Mesodermal cell (in vitro differentiated cells): ENCODE measurements around the gene PRKRA.
"Not testable (repeated sequence)": the region's sequence is repeated elsewhere in the genome, so short reads cannot be mapped to it uniquely, and the experiment has no call there.

Source experiments
- H3K27ac ChIP-seq: 2 replicates; pipeline ENCODE4 v1.7.0; 2013; ENCODE audit warnings: mild to moderate bottlenecking, low read depth, low read length, moderate library complexity; ENCODE audit not compliant: severe bottlenecking
- H3K36me3 ChIP-seq: 2 replicates; pipeline ENCODE4 v1.7.1; 2013; ENCODE audit warnings: mild to moderate bottlenecking, low read length, moderate library complexity; ENCODE audit not compliant: control insufficient read depth, insufficient read depth
- H3K4me1 ChIP-seq: one replicate; pipeline ENCODE4 v1.7.1; 2013; ENCODE audit warnings: mild to moderate bottlenecking, low read length; ENCODE audit not compliant: insufficient read depth, control insufficient read depth, poor library complexity, severe bottlenecking
- H3K4me3 ChIP-seq: 2 replicates; pipeline ENCODE4 v1.7.0; 2013; ENCODE audit warnings: low read length, control low read depth, mild to moderate bottlenecking; ENCODE audit not compliant: insufficient read depth, poor library complexity, severe bottlenecking; ENCODE audit errors: extremely low read depth
- H3K9me3 ChIP-seq: 2 replicates; pipeline ENCODE4 v1.7.1; 2013; ENCODE audit warnings: mild to moderate bottlenecking, low read length, moderate library complexity; ENCODE audit not compliant: control insufficient read depth
- WGBS, 2 experiments: methylation state at CpG; one replicate each; pipeline ENCODE4 v1.1.5; 2013; ENCODE audit warnings: missing lambda C conversion rate in 2 of 2; ENCODE audit not compliant: insufficient coverage in 2 of 2; 5-methylcytosine and 5-hydroxymethylcytosine counted together

PRKRA gene

DNA sequence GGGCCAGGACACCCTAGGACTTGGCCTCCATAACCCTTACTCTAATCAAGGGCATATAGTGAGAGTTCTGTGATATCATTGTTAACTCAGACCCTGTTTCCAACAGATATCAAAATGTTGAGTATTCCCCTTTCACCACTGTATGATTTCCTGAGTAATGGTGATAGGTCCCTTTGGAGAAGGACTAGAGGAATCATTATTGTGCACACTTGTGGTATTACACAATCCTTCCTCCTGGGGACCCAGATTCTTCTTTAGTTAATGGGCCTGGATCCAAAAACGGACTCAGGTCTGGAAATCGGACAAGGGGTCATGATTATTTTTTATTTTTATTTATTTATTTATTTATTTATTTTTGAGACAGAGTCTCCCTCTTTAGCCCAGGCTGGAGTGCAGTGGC is 23.5 kb downstream of the PRKRA start:
- no CpG with 5 or more reads among the region's 2 CpGs for WGBS, 2 experiments
- no peak overlapping the region for H3K27ac ChIP-seq
- no peak overlapping the region for H3K4me3 ChIP-seq
- no peaks in the 10 kb centered on the region for H3K4me1 ChIP-seq
- peaks cover 6% of the 10 kb centered on the region for H3K9me3 ChIP-seq
- H3K36me3 ChIP-seq: peaks cover 78% of the 10 kb centered on the region

DNA sequence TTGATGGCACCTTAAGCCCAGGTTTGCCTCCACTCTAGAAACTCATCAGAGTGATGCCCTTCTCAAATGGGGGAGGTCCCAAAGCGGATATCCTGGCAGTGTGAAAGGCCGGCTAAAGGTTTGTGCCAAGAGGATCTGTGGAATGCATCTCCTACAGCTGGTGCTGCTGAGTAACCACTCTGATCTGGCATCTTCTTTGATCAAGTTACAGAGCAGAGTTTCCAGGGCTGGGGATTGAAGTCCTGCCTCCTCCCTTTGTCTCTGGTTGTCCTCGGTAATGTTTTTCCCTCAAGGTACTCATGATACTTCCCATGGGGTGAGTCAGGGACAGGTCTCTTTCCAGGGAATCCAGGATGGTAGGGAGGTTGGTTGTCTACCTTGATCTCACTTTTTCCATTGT is 24.6 kb downstream of the PRKRA start:
- H3K4me1 ChIP-seq: no peaks in the 10 kb centered on the region
- 96 to 100% methylated on average over 1 to 2 of the region's 3 CpGs for WGBS, 2 experiments
- no peak overlapping the region for H3K4me3 ChIP-seq

DNA sequence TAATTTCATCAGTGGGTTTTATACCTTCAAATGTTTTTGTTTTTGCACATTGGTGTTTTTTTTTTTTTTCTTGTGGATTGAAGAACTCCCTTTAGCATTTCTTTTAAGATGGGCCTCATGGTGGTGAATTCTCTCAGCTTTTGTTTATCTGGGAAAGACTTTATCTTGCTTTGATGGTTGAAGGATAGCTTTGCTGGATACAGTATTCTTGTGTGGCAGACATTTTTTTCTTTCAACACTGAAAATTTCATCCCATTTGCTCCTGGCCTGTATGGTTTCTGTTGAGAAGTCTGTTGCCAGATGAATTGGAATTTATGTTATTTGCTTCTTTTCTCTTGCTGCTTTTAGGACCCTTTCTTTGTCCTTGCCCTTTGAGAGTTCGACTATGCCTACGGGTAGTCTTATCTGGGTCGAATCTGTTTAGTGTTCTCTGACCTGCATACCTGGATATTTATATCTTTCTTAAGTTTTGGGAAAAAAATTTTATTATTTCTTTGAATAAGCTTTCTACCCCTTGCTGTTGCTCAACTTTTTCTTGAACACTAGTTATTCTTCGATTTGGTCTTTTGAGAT is 25.6 kb downstream of the PRKRA start:
- Histone ChIP-seq H3K36me3 (peaks cover 68% of the 10 kb centered on the region), H3K9me3 (peaks cover 6% of the 10 kb centered on the region), H3K4me3 (no peak overlapping the region), H3K4me1 (no peaks in the 10 kb centered on the region), H3K27ac (no peak overlapping the region)
- WGBS, 2 experiments: no CpG with 5 or more reads among the region's 4 CpGs

More for the DNA sequence above, 24.6 kb downstream of the PRKRA start:
- Histone ChIP-seq H3K27ac (no peak overlapping the region), H3K36me3 (peaks cover 68% of the 10 kb centered on the region), H3K9me3 (peaks cover 6% of the 10 kb centered on the region)

- H3K4me1 ChIP-seq, H3K9me3 ChIP-seq, H3K27ac ChIP-seq, H3K4me3 ChIP-seq: not testable (repeated sequence)
- H3K36me3 ChIP-seq: peaks cover 57% of the 10 kb centered on the region
- WGBS, 2 experiments: 92 to 100% methylated on average over 1 to 2 of the region's 5 CpGs
These were observed 27.2 kb downstream of the PRKRA start for GRCh38 chr2:178423746-178424145.

- Histone ChIP-seq H3K9me3 (peaks cover 6% of the 10 kb centered on the region), H3K4me3 (no peak overlapping the region), H3K27ac (no peak overlapping the region), H3K4me1 (no peaks in the 10 kb centered on the region), H3K36me3 (peaks cover 40% of the 10 kb centered on the region)
- WGBS, 2 experiments: 100% methylated on average over 1 to 2 of the region's 3 CpGs
These were observed 28.9 kb downstream of the PRKRA start for GRCh38 chr2:178422097-178422496.

GRCh38 chr2:178420463-178420999 is 30.4 kb downstream of the PRKRA start:
- Histone ChIP-seq H3K4me3 (no peak overlapping the region), H3K9me3 (peaks cover 6% of the 10 kb centered on the region), H3K27ac (no peak overlapping the region), H3K4me1 (no peaks in the 10 kb centered on the region), H3K36me3 (peaks cover 27% of the 10 kb centered on the region)
- no CpG with 5 or more reads among the region's 1 CpG for WGBS, 2 experiments

DNA sequence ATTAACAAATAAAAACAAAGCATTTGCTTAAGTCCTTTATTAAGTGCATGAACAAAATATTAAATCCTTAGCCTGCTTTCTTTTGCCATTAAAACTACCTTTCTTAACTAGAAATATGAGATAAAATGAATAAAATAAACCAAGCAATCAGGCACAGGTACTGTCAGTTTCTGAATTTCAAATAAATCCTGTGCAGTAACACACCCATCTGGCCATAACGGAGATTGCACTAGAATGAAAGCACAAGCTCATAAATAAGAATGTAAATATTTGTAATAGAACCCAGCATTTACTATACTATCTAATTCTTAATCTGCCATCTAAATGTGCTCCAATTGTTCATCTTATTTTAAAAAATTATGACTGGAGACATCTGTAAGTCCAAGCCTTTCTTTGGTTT is 31.9 kb downstream of the PRKRA start:
- no peak overlapping the region for H3K4me3 ChIP-seq
- H3K27ac ChIP-seq: no peak overlapping the region
- H3K36me3 ChIP-seq: peaks cover 23% of the 10 kb centered on the region
- no peaks in the 10 kb centered on the region for H3K9me3 ChIP-seq
- no CpG with 5 or more reads among the region's 1 CpG for WGBS, 2 experiments
- H3K4me1 ChIP-seq: no peaks in the 10 kb centered on the region

GRCh38 chr2:178418426-178418825 is 32.5 kb downstream of the PRKRA start:
- Histone ChIP-seq H3K4me1 (no peaks in the 10 kb centered on the region), H3K27ac (no peak overlapping the region)

GRCh38 chr2:178417916-178418315 is 33.1 kb downstream of the PRKRA start:
- peaks cover 15% of the 10 kb centered on the region for H3K36me3 ChIP-seq
- WGBS, 2 experiments: 88 to 100% methylated on average over 1 to 2 of the region's 3 CpGs
- H3K27ac ChIP-seq: no peak overlapping the region
- H3K4me3 ChIP-seq: no peak overlapping the region
- no peaks in the 10 kb centered on the region for H3K9me3 ChIP-seq
- H3K4me1 ChIP-seq: no peaks in the 10 kb centered on the region

More at GRCh38 chr2:178418426-178418825, 32.5 kb downstream of the PRKRA start:
- no peak overlapping the region for H3K4me3 ChIP-seq
- no peaks in the 10 kb centered on the region for H3K9me3 ChIP-seq
- H3K36me3 ChIP-seq: peaks cover 20% of the 10 kb centered on the region
- no CpG with 5 or more reads among the region's 1 CpG for WGBS, 2 experiments

GRCh38 chr2:178415979-178416378 is 35.0 kb downstream of the PRKRA start:
- Histone ChIP-seq H3K9me3 (no peaks in the 10 kb centered on the region), H3K27ac (no peak overlapping the region), H3K36me3 (peaks cover 10% of the 10 kb centered on the region), H3K4me1 (no peaks in the 10 kb centered on the region), H3K4me3 (no peak overlapping the region)
